Measurements from ENCODE around the gene ABLIM1. TPM values are rescaled to one million over a fixed set of nuclear protein-coding genes. Genes with fewer than 3 reads are reported as not detected.
A peak's percentile ranks its signal among the peaks of the same experiment; 100 is the strongest.

Gene ABLIM1
- polyA plus RNA-seq, 1 donor from 2014 or later = 10.1 TPM

GRCh38 chr10:114540236-114540635 is 117.8 kb downstream of the ABLIM1 start (continued):
- TF ChIP-seq RAD21 (conservative IDR thresholded peaks at IDR 0.05) = no peak
- no peak for TF ChIP-seq EP300 (conservative IDR thresholded peaks at IDR 0.05; ENCODE audit: poor library complexity, severe bottlenecking)

- Histone ChIP-seq H2AFZ (ENCODE audit: low read depth, low read length) (no peak overlapping the region), H3K27me3 (ENCODE audit: insufficient read depth, low read depth, low read length) (no peaks in the 10 kb centered on the region), H3K4me3 (ENCODE audit: low read length) (no peak overlapping the region), H3K4me2 (ENCODE audit: low read length) (no peak overlapping the region), H3K79me2 (replicated peaks; ENCODE audit: insufficient read depth, low read length) (no peaks in the 10 kb centered on the region), H3K9me2 (ENCODE audit: insufficient read depth, low read length) (no peaks in the 10 kb centered on the region), H3K9me3 (ENCODE audit: low read length) (no peaks in the 10 kb centered on the region), H4K20me1 (ENCODE audit: insufficient read depth) (no peaks in the 10 kb centered on the region), H3K27ac (ENCODE audit: low read length) (no peak overlapping the region), H3K36me3 (ENCODE audit: insufficient read depth, low read length) (no peaks in the 10 kb centered on the region), H3F3A (ENCODE audit: insufficient read depth, low read length, poor library complexity, severe bottlenecking) (no peaks in the 10 kb centered on the region), H3K9ac (ENCODE audit: low read length) (no peak overlapping the region)
- no peak for TF ChIP-seq REST (IDR thresholded peaks at IDR 0.05; ENCODE audit: borderline replicate concordance)
- no peak for TF ChIP-seq CTCF (IDR thresholded peaks at IDR 0.05; ENCODE audit: poor library complexity, severe bottlenecking)
- no peak for TF ChIP-seq EP300 (conservative IDR thresholded peaks at IDR 0.05; ENCODE audit: poor library complexity, severe bottlenecking)
- TF ChIP-seq EZH2 (IDR thresholded peaks at IDR 0.05; ENCODE audit: borderline replicate concordance, insufficient read depth, low read length, poor library complexity, severe bottlenecking) = no peak
Observed at GRCh38 chr10:114539623-114540022, 118.5 kb downstream of the ABLIM1 start.

GRCh38 chr10:114538181-114538906 is 119.7 kb downstream of the ABLIM1 start:
- Histone ChIP-seq H3K4me2 (ENCODE audit: low read length) (peak overlapping the region; percentile 23), H2AFZ (ENCODE audit: low read depth, low read length) (no peak overlapping the region), H3K9me3 (ENCODE audit: low read length) (no peaks in the 10 kb centered on the region), H3F3A (ENCODE audit: insufficient read depth, low read length, poor library complexity, severe bottlenecking) (no peaks in the 10 kb centered on the region), H3K9ac (ENCODE audit: low read length) (peak overlapping the region; percentile 34), H3K27ac (ENCODE audit: low read length) (peak overlapping the region; percentile 65), H3K36me3 (ENCODE audit: insufficient read depth, low read length) (no peaks in the 10 kb centered on the region), H3K27me3 (ENCODE audit: insufficient read depth, low read depth, low read length) (no peaks in the 10 kb centered on the region), H3K4me3 (ENCODE audit: low read length) (peak overlapping the region; percentile 27), H3K9me2 (ENCODE audit: insufficient read depth, low read length) (no peaks in the 10 kb centered on the region), H4K20me1 (ENCODE audit: insufficient read depth) (no peaks in the 10 kb centered on the region), H3K79me2 (replicated peaks; ENCODE audit: insufficient read depth, low read length) (no peaks in the 10 kb centered on the region)
- TF ChIP-seq TAF1 (IDR thresholded peaks at IDR 0.05; ENCODE audit: low read depth) (no peak), EZH2 (IDR thresholded peaks at IDR 0.05; ENCODE audit: borderline replicate concordance, insufficient read depth, low read length, poor library complexity, severe bottlenecking) (no peak), MXI1 (conservative IDR thresholded peaks at IDR 0.05; ENCODE audit: poor library complexity, severe bottlenecking) (no peak)
